ENCODE data around the gene ZFYVE21. TPM values are rescaled to one million over a fixed set of nuclear protein-coding genes. Genes with fewer than 3 reads are reported as not detected.
A peak's percentile ranks its signal among the peaks of the same experiment; 100 is the strongest.

ZFYVE21 gene
- polyA plus RNA-seq, 3 donors from 2014 or later, result 11.4 to 29.0 (median 13.6) TPM

DNA sequence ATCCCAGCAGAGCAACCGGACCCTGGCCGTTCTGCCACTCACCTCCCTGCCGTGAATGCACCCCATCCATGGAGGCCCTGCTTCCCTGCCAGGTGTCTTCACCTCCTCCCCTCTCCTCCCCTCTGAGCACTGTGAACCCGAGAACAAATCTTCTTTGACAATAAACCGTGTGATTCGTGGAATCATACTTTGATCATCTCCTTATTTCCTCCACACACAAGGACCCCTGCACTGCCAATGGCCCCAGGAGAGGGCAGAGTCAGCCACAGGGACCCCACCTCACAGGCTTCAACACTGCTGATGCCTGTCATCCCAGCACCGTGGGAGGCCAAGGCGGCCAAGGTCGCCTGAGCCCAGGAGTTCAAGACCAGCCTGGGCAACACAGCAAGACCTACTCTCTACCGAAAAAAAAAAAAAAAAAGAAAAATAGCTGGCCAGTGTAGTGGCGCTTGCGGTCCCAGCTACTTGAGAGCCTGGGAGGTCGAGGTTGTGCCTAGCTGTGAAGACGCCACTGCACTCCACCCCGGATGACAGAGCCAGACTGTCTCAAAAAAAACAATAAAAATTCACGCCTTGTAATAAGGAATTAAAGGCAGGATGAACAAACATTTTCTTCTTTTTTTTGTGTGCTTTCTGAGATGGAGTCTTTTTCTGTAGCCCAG, 1.4 kb upstream of the ZFYVE21 start:
- Mint-ChIP-seq H3K27ac (peak overlapping the region in 1 of 6 donors; percentile 88), H3K4me3 (peak overlapping the region; percentile 64 to 96 (median 74)), H3K9me3 (no peaks in the 10 kb centered on the region), H3K4me1 (peaks cover 22 to 28% of the 10 kb centered on the region in 2 donors), H3K36me3 (no peaks in the 10 kb centered on the region), H3K27me3 (ENCODE audit: low read depth in 3 of 3) (peaks cover 4 to 11% (median 6%) of the 10 kb centered on the region in 3 donors)
- no peak for DNase-seq

DNA sequence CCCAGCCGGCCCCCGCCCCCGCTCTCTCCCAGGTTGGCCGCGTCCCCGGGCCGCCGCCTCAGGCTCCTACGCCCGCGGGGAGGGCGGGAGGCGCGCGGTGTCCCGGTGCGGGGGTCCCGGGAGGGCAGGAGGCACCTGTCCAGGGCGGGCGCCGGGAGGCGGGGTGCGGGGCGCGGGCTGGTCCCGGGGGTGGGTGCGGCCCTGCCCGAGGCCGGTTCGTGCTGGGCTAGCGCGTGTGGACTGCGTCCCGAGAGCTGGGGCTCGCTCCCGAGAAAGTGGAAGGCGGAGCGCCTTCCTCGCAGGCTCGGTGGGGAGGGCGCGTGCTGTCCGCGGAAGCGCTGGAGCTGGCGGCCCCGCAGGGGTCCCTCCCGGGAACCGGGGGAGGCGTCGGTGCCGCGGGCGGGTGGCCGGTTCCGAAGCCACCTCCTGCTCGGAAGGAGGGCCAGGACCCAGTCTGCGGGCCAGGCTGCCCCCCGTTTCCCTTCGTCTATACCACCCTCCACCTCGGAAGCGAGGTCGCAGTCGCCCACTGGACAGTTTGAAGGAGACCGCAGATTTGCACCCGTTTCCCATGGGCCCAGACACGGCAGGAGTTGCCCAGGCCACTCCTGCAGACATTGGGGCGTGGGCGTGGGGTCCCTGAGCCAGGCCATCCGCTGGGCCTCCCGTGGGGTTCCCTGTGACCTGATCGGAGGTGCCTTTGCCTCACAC, 636 bp downstream of the ZFYVE21 start:
- no peak overlapping the region for H3K27ac Mint-ChIP-seq
- peaks cover 3 to 6% (median 6%) of the 10 kb centered on the region in 3 donors for H3K27me3 Mint-ChIP-seq (ENCODE audit: low read depth in 3 of 3)
- H3K4me1 Mint-ChIP-seq, result peaks cover 22 to 26% of the 10 kb centered on the region in 2 donors

DNA sequence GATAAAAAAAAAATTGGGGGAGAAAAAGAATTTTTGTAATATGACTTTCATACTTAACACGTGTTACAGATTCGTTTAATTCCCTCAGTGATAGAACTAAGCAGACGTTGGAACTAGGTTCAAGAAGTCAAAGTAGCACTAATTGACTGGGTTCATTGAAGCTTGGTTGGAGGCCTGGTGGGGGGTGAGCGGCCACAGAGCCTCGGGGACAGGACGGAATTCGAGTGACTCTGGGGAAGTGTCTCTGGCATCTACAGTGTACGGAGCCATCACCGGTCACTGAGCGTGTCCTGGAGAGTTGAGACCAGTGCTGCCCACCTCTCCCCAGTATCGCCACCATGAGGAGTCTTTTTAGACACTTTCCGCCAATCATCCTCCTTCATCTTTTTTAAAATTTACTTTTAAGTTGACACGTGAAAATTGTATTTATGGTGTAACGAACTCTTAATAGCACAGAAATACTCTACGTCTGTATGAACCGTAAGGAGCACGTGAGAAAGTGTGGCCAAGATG, 1.3 kb downstream of the ZFYVE21 start:
- no peak for DNase-seq
- no peaks in the 10 kb centered on the region for H3K36me3 Mint-ChIP-seq
- peaks cover 3 to 6% (median 6%) of the 10 kb centered on the region in 3 donors for H3K27me3 Mint-ChIP-seq (ENCODE audit: low read depth in 3 of 3)
- H3K9me3 Mint-ChIP-seq, result no peaks in the 10 kb centered on the region
- H3K4me3 Mint-ChIP-seq, result peak overlapping the region; percentile 64 to 82 (median 79)
- H3K27ac Mint-ChIP-seq, result no peak overlapping the region
- peaks cover 22 to 26% of the 10 kb centered on the region in 2 donors for H3K4me1 Mint-ChIP-seq

More for the DNA sequence above, 636 bp downstream of the ZFYVE21 start:
- Mint-ChIP-seq H3K36me3 (no peaks in the 10 kb centered on the region), H3K9me3 (no peaks in the 10 kb centered on the region), H3K4me3 (peak overlapping the region; percentile 64 to 92 (median 79))
- DNase-seq, result peak in 2 of 3 donors; percentile 5 to 12

DNA sequence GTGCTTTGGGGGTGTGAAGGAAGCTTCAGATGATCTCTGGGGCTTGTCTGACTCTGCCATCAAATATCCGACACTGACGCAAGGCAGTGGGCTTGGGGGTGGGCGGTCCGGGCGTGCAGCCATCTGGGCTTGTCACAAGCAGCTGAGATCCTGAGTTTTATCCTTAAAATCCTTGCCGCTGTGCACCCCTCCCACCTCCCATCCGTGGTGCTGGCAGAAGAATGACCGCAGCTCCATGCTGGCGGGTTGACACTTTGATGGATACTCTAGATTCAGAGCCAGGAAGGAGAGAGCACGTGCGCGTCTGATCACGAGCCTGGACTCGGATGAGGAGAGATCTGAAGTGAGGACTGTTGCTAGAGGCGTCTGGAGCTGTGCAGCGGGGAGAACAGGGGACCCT, 3.0 kb downstream of the ZFYVE21 start:
- Mint-ChIP-seq H3K36me3 (no peaks in the 10 kb centered on the region), H3K27me3 (ENCODE audit: low read depth in 3 of 3) (peaks cover 3 to 6% (median 4%) of the 10 kb centered on the region in 3 donors), H3K4me1 (peaks cover 22 to 24% of the 10 kb centered on the region in 2 donors), H3K9me3 (no peaks in the 10 kb centered on the region), H3K4me3 (no peak overlapping the region), H3K27ac (no peak overlapping the region)
- no peak for DNase-seq

DNA sequence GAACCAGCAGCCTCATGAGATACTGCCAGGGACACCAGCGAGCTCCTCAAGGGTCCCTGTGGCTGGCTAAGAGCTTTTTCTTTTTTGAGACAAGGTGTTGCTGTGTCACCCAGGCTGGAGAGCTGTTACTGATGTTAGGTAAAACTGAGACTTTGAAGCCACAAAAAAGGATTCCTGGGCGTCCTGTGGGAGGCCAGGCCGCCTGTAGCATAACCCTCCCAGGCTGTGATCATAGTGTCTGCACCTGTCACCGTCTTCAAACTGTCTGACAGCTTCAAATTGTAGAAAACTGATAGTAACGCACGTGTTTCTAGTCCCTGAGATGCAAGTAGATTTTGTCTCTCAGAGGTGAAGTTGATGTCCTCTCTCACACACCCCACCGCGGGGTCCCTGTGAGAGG, 4.1 kb downstream of the ZFYVE21 start:
- DNase-seq, result no peak
- Mint-ChIP-seq H3K4me1 (peaks cover 15 to 18% of the 10 kb centered on the region in 2 donors), H3K36me3 (no peaks in the 10 kb centered on the region), H3K27ac (no peak overlapping the region), H3K9me3 (no peaks in the 10 kb centered on the region), H3K27me3 (ENCODE audit: low read depth in 3 of 3) (peaks cover 3 to 6% (median 4%) of the 10 kb centered on the region in 3 donors), H3K4me3 (no peak overlapping the region)

DNA sequence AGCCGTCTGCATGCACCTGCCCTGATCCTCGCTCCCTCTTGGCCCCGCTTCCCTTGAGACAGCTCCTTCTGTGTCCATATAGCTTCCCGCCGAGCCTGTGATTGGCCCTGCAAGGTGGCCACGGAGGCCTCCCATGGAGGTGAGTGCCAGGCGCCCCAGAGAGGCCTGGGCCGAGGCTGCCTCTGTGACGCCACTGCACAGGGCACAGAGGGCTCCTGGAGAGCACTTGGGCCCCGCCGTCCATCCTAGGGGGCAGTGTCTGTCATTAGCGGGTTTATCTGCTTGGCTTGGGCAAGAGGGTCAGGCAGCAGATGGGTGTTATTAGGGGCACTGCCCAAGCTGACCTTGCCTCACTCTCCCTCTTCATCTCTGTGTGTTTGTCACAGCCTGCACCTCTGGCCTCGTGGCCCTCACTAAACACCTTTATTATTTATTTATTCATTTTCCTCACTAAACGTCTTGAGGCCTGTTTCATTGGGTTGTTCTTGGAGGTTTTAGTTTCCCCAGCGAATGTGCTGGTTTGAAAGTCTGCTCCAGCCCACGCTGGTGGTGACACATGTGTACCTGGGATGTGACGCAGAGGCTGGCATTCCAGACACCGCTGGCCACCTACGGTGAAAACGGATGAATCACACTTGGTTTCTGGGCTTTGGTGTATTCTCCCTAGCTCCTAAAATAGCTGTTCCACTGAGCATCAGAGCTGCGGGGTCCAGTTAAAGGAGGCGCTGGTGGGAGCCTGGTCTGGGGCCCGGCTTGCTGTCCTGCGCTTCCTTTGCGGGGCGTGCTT, 5.9 kb downstream of the ZFYVE21 start:
- DNase-seq, result no peak
- Mint-ChIP-seq H3K36me3 (no peaks in the 10 kb centered on the region), H3K4me3 (no peak overlapping the region), H3K27me3 (ENCODE audit: low read depth in 3 of 3) (peaks cover 0 to 3% (median 2%) of the 10 kb centered on the region in 3 donors), H3K4me1 (peaks cover 8 to 15% of the 10 kb centered on the region in 2 donors), H3K27ac (no peak overlapping the region), H3K9me3 (no peaks in the 10 kb centered on the region)

DNA sequence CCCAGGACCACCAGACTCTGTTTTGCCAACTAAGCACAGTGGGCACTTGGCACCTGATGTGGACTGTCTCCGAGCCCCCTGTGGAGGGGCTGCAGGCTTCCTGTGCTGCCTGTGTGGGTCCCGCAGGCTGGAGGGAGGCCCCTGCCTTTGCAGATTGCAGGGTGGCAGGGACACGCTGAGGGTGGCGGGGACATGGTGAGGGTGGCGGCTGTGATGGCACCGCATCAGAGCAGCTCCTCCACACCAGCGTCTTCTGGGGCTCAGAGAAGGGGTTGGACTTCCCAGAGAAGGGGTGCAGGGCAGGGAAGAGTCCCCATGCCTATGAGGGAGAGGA, 8.1 kb downstream of the ZFYVE21 start:
- Mint-ChIP-seq H3K9me3 (no peaks in the 10 kb centered on the region), H3K4me1 (peaks cover 0 to under 1% of the 10 kb centered on the region in 2 donors), H3K4me3 (no peak overlapping the region), H3K27me3 (ENCODE audit: low read depth in 3 of 3) (peaks cover 0 to 2% (median 0%) of the 10 kb centered on the region in 3 donors), H3K36me3 (peaks cover 0 to 3% (median 0%) of the 10 kb centered on the region in 3 donors), H3K27ac (no peak overlapping the region)
- no peak for DNase-seq

DNA sequence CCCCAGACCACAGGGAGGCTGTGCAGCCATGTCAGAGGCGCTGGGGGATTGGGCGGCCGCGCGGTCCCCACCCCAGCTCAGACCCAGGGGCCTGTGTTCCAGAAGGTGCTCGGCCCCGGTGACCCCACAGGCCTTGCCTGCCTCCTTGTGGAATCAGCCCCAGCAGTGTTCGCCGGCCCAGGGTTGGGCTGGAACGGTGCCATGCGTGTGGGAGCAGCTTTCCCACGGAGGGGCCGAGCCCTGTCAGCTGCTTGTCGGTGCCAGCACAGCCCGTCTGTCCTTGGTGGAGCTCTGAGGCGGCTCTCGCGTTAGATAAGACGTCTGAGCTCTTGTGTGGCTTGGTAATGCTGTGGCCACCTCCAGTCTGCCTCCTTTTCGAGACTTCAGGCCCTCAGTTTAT, 8.5 kb downstream of the ZFYVE21 start:
- no peak overlapping the region for H3K27ac Mint-ChIP-seq
- H3K4me3 Mint-ChIP-seq, result no peak overlapping the region
- H3K9me3 Mint-ChIP-seq, result no peaks in the 10 kb centered on the region
- peaks cover 0 to 6% (median 0%) of the 10 kb centered on the region in 3 donors for H3K36me3 Mint-ChIP-seq
- DNase-seq, result no peak
- no peaks in the 10 kb centered on the region for H3K4me1 Mint-ChIP-seq
- peaks cover 0 to 2% (median 0%) of the 10 kb centered on the region in 3 donors for H3K27me3 Mint-ChIP-seq (ENCODE audit: low read depth in 3 of 3)

DNA sequence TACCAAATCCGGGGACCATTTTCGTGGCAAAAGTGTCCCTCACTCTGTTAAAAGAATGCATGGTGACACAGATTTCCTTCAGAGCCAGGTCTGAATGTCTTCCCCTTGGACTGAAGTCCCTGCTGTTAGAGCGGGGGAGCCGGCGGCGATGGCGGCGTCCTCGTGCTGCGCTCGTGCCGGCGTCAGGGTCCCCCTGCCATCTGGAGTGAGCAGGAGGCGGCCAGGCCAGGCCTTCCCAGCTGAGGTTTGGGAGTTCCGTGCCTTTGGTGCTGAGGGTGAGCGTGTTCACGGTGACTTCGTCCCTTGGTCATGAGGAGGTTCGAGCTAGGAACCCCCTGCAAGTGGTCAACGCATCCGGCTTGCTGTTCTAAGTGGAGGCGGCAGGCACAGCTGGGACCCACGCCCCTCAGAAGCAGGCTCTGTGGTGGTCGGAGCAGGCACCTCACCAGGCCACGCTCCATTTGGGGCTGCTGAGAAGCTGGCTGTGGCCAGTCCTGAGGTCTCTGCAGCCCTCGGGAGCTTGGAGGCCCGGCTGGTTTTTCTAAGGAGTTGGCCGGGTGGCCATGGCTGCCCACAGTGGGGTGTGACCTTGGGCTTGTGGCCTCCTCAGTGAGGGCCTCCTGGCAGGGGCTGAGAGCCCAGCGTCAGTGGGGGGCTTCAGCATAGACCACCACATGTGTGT, 9.5 kb downstream of the ZFYVE21 start:
- Mint-ChIP-seq H3K27ac (no peak overlapping the region), H3K27me3 (ENCODE audit: low read depth in 3 of 3) (no peaks in the 10 kb centered on the region), H3K4me3 (no peak overlapping the region), H3K9me3 (no peaks in the 10 kb centered on the region), H3K4me1 (no peaks in the 10 kb centered on the region), H3K36me3 (peaks cover 0 to 6% (median 4%) of the 10 kb centered on the region in 3 donors)
- DNase-seq, result no peak

DNA sequence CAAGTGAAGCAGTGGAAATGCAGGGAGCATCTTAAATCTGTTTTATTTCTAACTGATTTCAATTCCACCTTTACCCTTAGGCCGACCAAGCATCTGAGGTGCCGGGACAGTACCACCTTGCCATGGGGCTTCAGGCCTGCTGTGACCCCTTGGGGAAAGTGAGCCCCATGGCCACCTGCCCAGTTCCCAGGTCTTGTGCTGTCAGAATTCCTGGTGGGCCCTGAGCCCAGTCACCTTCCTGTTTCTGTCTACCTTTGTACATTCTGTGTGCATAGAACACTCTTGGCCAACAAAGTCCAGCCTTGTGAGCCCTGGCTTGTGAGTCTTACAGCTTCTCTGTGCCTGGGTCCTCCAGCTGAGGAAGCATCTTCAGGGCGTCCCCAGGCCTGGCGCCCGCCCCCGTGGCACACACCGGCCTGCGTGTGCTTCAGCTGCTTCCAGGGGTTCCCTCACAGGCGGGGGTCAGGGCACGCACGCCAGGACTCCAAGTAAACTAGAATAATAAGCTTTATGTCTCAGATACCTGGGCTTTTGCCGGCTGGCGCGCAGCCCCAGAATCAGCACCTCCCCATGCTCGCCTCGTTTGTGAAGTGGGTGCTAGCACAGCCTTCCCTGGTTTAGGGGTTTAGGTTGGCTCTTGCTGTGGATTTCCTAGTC, 10.3 kb downstream of the ZFYVE21 start:
- Mint-ChIP-seq H3K27me3 (ENCODE audit: low read depth in 3 of 3) (no peaks in the 10 kb centered on the region), H3K4me1 (no peaks in the 10 kb centered on the region), H3K36me3 (peaks cover 0 to 6% (median 4%) of the 10 kb centered on the region in 3 donors), H3K27ac (no peak overlapping the region), H3K4me3 (no peak overlapping the region), H3K9me3 (no peaks in the 10 kb centered on the region)
- no peak for DNase-seq

DNA sequence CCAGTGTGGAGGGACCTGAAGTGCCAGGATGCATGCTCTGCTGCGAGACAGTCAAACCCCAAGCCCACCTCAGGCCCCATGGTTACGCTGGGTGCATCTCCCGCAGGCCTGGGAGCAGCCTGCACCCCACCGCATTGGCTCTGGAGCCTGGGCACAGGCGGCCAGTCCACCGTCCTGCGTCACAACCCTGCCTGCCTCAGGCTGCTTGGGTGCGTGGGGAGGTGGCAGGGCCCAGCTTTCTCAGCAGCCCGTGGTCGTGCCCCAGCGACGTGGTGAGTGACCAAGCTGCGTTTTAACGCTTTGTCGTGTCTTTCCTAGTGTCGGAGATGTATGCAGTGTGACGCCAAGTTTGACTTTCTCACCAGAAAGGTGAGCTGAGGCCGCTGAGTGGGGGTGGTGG, 10.9 kb downstream of the ZFYVE21 start:
- H3K4me3 Mint-ChIP-seq, result no peak overlapping the region
- H3K36me3 Mint-ChIP-seq, result peaks cover 0 to 6% (median 4%) of the 10 kb centered on the region in 3 donors
- H3K27ac Mint-ChIP-seq, result no peak overlapping the region
- H3K9me3 Mint-ChIP-seq, result no peaks in the 10 kb centered on the region
- no peak for DNase-seq
- no peaks in the 10 kb centered on the region for H3K4me1 Mint-ChIP-seq
- H3K27me3 Mint-ChIP-seq (ENCODE audit: low read depth in 3 of 3), result no peaks in the 10 kb centered on the region

DNA sequence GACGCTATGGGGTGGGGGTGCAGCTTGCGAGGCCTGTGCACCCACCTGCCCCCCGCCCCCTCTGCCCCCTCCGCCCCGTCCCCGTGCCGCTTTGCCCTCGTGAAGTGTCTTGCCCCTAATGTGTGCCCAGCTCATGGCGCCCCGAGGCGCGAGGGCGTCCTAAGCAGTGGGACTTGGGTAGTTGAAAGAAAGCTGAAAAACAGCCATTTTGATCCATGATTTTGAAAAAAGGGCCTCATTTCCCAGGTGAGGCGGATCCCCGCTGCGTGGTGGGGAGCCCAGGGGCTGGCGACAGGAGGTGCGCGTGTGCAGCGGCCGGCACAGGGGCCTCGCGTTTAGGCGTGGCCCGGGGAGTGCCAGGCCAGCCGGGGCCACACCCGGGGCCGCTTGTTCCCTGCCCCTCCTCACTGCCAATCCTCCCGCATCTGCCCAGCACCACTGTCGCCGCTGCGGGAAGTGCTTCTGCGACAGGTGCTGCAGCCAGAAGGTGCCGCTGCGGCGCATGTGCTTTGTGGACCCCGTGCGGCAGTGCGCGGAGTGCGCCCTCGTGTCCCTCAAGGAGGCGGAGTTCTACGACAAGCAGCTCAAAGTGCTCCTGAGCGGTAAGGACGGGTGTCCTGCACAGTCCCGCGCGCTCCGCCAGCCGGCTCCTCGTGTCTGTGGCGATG, 11.8 kb downstream of the ZFYVE21 start:
- no peak overlapping the region for H3K27ac Mint-ChIP-seq
- H3K4me1 Mint-ChIP-seq, result no peaks in the 10 kb centered on the region
- DNase-seq, result no peak
- H3K27me3 Mint-ChIP-seq (ENCODE audit: low read depth in 3 of 3), result peaks cover 0 to 2% (median 0%) of the 10 kb centered on the region in 3 donors
- H3K9me3 Mint-ChIP-seq, result no peaks in the 10 kb centered on the region
- H3K4me3 Mint-ChIP-seq, result no peak overlapping the region
- H3K36me3 Mint-ChIP-seq, result peaks cover 0 to 6% (median 4%) of the 10 kb centered on the region in 3 donors

Measured in immature natural killer cell (primary cell).